ENCODE measurements around the gene LRRC75B.

The LRRC75B gene

GRCh38 chr22:24584871-24585411, 7.9 kb downstream of the LRRC75B start:
- no peak for DNase-seq

DNA sequence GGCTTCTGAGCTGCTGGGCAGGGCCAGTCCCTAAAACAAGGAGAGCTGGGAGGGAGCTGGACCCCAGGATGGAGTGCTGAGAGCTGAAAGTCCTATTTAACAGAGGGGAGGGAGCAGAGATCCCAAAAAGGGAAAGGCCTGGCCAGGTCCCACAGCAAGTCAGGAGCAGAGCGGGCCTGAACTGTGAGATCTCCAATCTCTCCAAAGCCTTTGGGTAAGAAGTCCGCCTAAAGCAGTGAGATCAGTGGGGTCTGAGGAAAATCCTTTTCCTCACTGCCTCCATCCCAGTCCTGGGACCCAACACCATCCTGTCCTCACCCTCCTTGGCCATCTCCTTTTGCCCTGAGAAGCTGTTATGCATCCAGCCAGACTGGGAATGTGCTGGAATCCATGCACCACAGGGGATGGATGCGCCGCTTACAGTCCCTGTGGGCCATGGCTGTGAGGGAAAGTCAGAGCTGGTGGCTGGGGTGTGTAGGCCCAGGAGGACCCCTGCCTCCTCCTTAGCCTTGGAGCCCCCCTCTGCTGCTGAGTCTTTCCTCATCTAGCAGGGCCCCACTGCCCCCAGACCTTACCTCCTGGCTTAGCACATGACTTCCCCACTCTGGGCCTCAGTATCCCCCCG, 8.6 kb downstream of the LRRC75B start:
- no peak for DNase-seq

- no peak for DNase-seq
These were observed 9.4 kb downstream of the LRRC75B start for GRCh38 chr22:24583221-24584165.

GRCh38 chr22:24582056-24582814, 10.6 kb downstream of the LRRC75B start:
- no peak for DNase-seq

DNA sequence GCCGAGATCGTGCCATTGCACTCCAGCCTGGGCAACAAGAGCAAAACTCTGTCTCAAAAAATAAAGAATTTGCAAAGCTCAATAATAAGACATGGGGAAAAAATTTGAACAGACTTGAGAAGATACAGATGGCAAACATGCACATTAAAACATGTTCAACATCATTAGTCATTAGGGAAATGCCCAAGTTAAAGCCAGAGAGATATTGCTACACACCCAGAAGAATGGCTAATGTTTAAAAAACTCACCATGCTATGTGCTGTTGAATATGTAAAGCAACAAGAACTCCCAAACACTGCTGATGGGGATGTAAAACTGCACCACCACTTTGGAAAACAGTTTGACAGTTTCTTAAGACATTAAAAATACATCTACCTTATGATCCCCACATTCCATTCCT, 12.6 kb downstream of the LRRC75B start:
- DNase-seq = no peak

- no peak for DNase-seq
These were observed 13.6 kb downstream of the LRRC75B start for GRCh38 chr22:24579258-24579601.

GRCh38 chr22:24578355-24579257, 14.3 kb downstream of the LRRC75B start:
- DNase-seq = no peak

DNA sequence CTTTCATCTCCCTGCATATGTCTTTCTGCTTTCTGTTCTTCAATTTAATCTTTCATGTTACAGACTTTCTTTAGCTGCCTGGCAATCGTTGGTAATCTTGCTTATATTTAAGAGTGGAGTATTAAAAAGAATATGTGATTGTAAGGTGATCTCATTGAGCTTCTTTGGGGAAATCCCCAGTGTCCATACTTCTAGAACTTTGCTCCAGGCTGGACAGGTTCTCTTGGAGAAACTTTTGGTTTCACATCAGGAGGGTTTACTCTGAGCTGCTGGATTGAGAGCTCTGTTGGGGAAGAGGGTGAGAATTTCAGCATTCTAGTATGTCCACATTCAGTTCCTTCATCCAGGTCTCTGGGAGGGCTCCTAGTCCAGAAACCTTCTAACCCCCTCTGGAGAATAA, 16.1 kb downstream of the LRRC75B start:
- no peak for DNase-seq

- DNase-seq = no peak
These were observed 21.6 kb downstream of the LRRC75B start for GRCh38 chr22:24571266-24571665.

DNA sequence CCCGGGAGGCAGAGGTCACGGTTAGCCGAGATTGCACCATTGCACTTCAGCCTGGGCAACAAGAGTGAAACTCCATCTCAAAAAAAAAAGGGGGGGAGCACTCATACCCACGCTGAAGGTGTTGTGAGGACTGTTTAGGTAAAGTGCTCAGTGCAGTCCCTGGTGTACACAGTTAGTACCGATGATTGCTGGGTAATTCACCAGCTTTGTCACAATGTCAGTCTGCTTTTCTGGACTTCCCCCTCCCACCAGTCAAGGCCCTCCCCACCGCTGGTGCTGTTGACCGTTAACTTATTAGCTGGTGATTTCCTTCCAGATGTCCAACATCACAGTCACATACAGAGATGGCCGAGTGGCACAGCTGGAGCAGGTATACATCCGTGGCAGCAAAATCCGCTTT, 25.2 kb downstream of the LRRC75B start:
- DNase-seq = no peak

DNA sequence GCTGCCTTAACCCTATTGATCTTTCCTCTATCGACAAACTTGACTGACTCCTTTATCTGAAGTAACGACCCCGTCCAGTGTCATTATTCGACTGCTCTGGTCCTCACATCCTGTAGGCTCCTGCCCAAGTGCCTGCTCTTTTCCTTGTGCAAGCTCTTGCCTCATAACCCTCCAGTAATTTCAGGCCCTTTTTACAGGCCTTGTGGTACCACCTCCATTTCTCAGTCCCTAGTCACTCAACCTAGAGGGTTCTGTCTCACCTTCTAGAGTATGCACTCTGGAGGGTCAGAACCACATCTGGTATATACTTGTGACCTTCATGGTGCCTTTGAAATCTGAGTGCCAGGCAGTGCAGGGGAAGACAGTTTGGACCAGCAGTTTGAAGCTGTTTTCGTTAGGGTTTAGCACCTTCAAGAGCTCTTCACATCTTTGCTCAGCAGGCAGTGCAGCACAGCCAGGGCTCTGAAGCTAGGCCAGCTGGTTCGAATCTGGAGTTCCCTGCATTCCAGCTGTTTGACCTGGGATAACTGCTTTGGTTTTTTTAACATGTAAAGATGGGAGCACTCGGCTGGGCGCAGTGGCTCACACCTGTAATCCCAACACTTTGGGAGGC, 25.9 kb downstream of the LRRC75B start:
- no peak for DNase-seq

GRCh38 chr22:24565077-24565476, 27.8 kb downstream of the LRRC75B start:
- DNase-seq = no peak

DNA sequence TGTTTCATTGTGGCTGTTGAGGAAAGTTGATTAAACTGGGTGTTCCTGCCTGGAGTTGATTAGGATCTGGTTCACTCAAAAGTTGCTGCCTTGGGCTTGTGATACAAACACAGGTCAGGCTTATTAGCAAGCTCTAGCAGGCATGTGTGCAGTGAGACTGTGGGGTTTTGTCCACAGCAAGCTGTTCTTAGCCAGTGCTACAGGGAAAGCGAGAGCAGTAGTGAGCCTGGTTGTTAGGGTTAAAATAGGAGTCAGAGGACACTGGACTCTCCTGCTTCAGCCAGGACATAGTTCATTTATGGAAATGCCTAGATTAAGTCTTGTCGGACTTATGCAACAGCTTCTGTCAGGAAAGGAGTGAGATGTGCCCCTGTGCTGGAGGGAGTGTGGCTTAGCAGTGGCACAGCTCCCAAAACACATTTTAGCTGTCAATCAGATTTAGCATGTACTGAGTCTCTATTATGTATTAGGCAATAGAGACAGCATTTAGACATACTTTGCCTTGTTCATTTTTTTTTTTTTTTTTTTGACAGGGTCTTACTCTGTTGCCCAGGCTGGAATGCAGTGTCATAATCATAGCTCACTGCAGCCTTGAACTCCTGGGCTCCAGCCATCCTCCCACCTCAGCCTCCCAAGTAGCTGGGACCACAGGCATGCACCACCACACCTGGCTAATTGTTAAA, 28.4 kb downstream of the LRRC75B start:
- DNase-seq = no peak

DNA sequence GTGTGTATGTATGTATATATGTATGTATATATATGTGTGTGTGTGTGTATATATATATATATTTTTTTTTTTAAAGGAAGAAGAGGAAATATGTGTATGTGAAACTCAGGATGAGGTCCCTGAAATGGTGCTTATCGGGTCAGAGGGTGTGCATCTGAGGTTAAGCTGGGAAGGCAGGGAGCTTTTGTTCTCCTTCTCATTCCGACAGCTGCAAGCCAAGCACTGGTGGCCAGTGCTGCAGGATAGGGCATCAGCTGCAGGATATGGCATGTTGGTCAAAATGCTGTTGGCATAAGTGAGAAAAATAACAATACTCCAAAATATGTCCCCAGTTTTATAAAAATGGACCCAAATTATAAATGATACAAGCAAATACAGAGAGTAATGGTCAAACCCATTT, 29.6 kb downstream of the LRRC75B start:
- DNase-seq = no peak

- no peak for DNase-seq
These were observed 33.4 kb downstream of the LRRC75B start for GRCh38 chr22:24559471-24559870.

GRCh38 chr22:24555165-24556039, 37.5 kb downstream of the LRRC75B start, which contains the start of gene SNRPD3:
SNRPD3 (plus strand) TSS chr22:24555999; CDS start chr22:24557675, 1,676 bp downstream.
- DNase-seq = peak; percentile 100

GRCh38 chr22:24554313-24555164, 38.3 kb downstream of the LRRC75B start, which contains the start of gene GUCD1:
GUCD1 (minus strand) TSS chr22:24555138; CDS start chr22:24554991, 147 bp downstream.
- DNase-seq = peak; percentile 31

GRCh38 chr22:24553597-24554312, 39.1 kb downstream of the LRRC75B start:
- DNase-seq = peak; percentile 7
